Measurements from ENCODE around the gene XPC. TPM values are rescaled to one million over a fixed set of nuclear protein-coding genes. Genes with fewer than 3 reads are reported as not detected.

XPC gene
- total RNA-seq, 4 donors from 2014 or later: 27.6 to 73.0 (median 34.4) TPM

DNA sequence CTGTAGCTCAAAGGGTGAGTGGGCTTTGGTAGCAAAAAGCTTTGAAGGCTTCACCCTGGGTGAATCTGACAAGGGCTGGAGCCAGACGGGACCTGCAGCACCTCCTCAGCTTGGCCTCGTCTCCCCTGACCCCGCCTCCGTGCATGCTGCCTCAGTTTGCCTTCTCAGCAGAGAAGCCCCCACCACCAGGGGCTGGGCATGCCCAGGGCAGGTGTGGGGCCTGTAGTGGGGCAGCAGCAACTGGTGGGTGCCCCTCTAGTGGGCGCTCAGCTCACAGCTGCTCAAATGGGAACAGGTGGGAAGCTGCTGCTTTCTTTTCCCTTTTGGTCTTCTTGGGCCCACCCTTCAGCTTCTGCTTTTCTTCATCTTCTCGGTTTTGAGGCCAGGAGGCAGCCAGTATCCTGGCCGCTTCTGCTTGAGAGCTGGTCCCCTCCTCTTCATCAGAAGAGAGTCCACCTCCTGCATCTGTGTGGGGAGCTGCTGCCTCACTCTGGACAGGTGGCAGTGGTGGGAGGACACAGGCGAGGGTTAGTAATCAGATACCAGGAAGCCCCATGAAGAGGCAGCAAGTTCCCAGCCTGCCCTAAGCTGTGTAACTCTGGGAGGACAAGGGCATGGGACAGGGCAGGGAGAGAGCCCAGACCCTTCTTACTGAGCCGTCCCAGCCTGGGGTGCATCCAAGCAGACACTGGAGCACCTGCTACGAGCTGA, 32.6 kb downstream of the XPC start:
- WGBS, 2 donors (ENCODE audit: low coverage in 1 of 2): no CpG with 5 or more reads among the region's 10 CpGs
- no peaks in the 10 kb centered on the region for H3K27me3 ChIP-seq
- H3K4me1 ChIP-seq: peaks cover 9 to 73% (median 31%) of the 10 kb centered on the region in 3 donors
- ATAC-seq: no peak
- H3K27ac ChIP-seq: peak overlapping the region; percentile 86 to 97 (median 90)
- H3K9me3 ChIP-seq: no peaks in the 10 kb centered on the region
- no peak for TF ChIP-seq POLR2A (IDR thresholded peaks at IDR 0.05)
- TF ChIP-seq, protein P1, sequence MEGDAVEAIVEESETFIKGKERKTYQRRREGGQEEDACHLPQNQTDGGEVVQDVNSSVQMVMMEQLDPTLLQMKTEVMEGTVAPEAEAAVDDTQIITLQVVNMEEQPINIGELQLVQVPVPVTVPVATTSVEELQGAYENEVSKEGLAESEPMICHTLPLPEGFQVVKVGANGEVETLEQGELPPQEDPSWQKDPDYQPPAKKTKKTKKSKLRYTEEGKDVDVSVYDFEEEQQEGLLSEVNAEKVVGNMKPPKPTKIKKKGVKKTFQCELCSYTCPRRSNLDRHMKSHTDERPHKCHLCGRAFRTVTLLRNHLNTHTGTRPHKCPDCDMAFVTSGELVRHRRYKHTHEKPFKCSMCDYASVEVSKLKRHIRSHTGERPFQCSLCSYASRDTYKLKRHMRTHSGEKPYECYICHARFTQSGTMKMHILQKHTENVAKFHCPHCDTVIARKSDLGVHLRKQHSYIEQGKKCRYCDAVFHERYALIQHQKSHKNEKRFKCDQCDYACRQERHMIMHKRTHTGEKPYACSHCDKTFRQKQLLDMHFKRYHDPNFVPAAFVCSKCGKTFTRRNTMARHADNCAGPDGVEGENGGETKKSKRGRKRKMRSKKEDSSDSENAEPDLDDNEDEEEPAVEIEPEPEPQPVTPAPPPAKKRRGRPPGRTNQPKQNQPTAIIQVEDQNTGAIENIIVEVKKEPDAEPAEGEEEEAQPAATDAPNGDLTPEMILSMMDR (IDR thresholded peaks at IDR 0.05): peak in 1 of 4 experiments; percentile 6
- no peak for TF ChIP-seq EP300 (IDR thresholded peaks at IDR 0.05)
- peaks cover 0 to 70% of the 10 kb centered on the region in 2 donors for H3K36me3 ChIP-seq
- H3K4me3 ChIP-seq: no peak overlapping the region

DNA sequence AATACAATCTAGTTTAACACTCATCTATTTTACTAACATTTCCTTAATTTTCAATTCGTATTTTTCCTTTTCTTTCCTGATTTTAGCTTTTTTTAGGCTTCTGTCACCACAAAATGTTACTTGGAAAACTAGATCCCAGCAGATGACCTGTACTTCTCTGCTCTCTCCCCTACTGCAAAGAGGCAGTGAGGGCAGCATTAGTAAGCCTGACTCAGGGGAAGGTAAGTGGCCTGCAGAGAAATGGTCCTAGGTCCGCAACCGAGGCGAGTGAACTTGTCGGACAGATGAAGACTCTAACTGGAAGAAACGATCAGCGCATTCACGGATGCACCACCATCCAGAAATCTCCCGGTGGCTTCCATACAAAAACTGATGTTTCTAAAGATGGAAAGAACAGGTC, 33.2 kb downstream of the XPC start:
- Histone ChIP-seq H3K27me3 (no peaks in the 10 kb centered on the region), H3K4me3 (no peak overlapping the region), H3K4me1 (peaks cover 9 to 77% (median 31%) of the 10 kb centered on the region in 3 donors), H3K9me3 (no peaks in the 10 kb centered on the region), H3K36me3 (peaks cover 0 to 70% of the 10 kb centered on the region in 2 donors), H3K27ac (peak overlapping the region; percentile 86 to 97 (median 90))
- no peak for TF ChIP-seq POLR2A (IDR thresholded peaks at IDR 0.05)
- no peak for TF ChIP-seq POLR2AphosphoS5 (IDR thresholded peaks at IDR 0.05)
- no peak for TF ChIP-seq EP300 (IDR thresholded peaks at IDR 0.05)
- TF ChIP-seq, protein P1 (IDR thresholded peaks at IDR 0.05): no peak
- no peak for ATAC-seq
- WGBS, 2 donors (ENCODE audit: low coverage in 1 of 2): 52 to 68% methylated on average over 2 to 9 of the region's 9 CpGs

DNA sequence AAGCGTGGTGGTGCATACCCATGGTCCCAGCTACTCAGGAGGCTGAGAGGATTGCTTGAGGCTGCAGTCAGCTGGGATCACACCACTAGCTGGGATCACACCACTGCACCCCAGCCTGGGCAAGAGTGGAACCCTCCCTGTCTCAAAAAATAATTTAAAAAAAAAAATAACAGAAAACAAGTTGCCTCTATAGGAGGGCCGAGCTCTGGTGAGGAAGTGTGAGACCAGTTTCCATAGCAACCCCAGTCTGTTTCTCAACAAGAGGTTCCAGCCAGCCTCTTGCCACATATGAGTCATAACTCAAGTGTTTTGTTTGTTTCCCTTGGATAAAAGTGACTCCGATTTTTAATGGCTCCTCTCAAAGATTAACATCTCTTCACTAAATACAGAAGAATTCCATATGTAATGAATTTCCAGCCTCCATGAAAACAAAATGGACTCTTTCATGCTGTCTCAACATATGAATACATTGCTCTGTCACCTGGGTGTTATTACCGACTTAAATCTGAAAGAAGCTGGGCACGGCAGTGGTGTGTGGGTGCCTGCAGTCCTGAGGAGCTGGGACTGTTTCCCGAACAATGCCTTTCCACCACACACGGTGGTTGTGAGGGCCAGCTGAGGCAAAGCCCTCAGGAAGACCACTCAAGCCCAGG, 33.9 kb downstream of the XPC start:
- Histone ChIP-seq H3K27me3 (no peaks in the 10 kb centered on the region), H3K27ac (peak overlapping the region; percentile 86 to 97 (median 90)), H3K4me1 (peaks cover 9 to 77% (median 31%) of the 10 kb centered on the region in 3 donors), H3K36me3 (peaks cover 0 to 71% of the 10 kb centered on the region in 2 donors), H3K9me3 (no peaks in the 10 kb centered on the region), H3K4me3 (peak overlapping the region in 1 of 2 donors; percentile 23)
- no peak for TF ChIP-seq POLR2A (IDR thresholded peaks at IDR 0.05)
- TF ChIP-seq, protein P1 (IDR thresholded peaks at IDR 0.05): no peak
- no peak for TF ChIP-seq EP300 (IDR thresholded peaks at IDR 0.05)
- TF ChIP-seq POLR2AphosphoS5 (IDR thresholded peaks at IDR 0.05): peak; percentile 91
- ATAC-seq: peak; percentile 89
- WGBS, 2 donors (ENCODE audit: low coverage in 1 of 2): 0 to 2% methylated on average over 4 to 6 of the region's 7 CpGs

DNA sequence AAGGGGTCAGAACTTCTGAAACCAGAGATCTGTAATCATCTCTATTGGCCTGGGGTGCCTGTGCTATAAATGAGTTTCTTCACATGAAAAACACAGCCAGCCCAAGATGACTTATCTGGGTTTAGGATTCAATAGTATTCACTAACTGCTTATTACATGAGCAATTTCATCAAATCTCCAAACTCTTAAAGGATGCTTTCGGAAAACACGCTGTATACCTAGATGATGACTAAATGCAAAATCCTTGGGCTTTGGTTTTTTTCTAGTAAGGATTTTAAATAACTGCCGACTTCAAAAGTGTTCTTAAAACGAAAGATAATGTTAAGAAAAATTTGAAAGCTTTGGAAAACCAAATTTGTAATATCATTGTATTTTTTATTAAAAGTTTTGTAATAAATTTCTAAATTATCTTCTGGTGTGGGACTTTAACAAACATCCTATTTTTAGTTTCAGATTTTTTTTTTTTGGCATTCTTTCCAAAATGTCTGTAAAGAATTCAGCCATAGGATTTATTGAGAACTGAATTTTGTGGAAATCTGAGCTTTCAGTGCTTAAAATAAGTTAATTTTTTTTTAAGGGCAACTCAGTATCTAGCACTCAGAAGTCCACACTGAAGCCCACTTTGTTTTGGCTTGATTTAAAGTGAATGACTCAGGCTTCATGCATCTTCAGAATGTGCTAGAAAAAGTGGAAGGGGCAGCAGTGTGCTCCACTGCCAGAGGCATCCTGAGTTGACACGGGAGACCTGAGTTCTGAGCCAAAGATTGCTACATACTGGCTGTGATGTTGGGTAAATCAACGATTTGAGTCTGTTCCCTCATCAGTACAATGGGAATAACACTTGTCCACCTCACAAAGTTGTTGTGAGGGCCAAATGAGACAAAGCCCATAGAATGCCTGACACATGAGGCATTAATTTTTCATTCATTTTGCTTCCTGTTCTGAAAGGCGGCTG, 34.9 kb downstream of the XPC start:
- peak; percentile 85 for ATAC-seq
- 31 to 47% methylated on average over 5 to 7 of the region's 7 CpGs for WGBS, 2 donors (ENCODE audit: low coverage in 1 of 2)
- H3K36me3 ChIP-seq: peaks cover 0 to 72% of the 10 kb centered on the region in 2 donors
- no peaks in the 10 kb centered on the region for H3K9me3 ChIP-seq
- H3K27me3 ChIP-seq: no peaks in the 10 kb centered on the region
- H3K27ac ChIP-seq: peak overlapping the region; percentile 86 to 97 (median 90)
- peak overlapping the region in 1 of 2 donors; percentile 23 for H3K4me3 ChIP-seq
- TF ChIP-seq POLR2AphosphoS5 (IDR thresholded peaks at IDR 0.05): peak; percentile 94
- TF ChIP-seq, protein P1 (IDR thresholded peaks at IDR 0.05): no peak
- no peak for TF ChIP-seq POLR2A (IDR thresholded peaks at IDR 0.05)
- H3K4me1 ChIP-seq: peaks cover 9 to 77% (median 31%) of the 10 kb centered on the region in 3 donors
